ENCODE measurements around the gene RBM48.

- TF ChIP-seq CTCF (optimal IDR thresholded peaks at IDR 0.05 in 1 of 3, IDR thresholded peaks at IDR 0.05 in 1 of 3, conservative IDR thresholded peaks at IDR 0.05 in 1 of 3; ENCODE audit: extremely low read depth in 1 of 3, insufficient read depth in 2 of 3, low read length in 3 of 3) (no peak), EZH2 (IDR thresholded peaks at IDR 0.05; ENCODE audit: low read length) (no peak)
These were observed 5.5 kb upstream of the RBM48 start for GRCh38 chr7:92523110-92523509.
